ENCODE data around the gene ESRRA. TPM values are rescaled to one million over a fixed set of nuclear protein-coding genes. Genes with fewer than 3 reads are reported as not detected.

The ESRRA gene
- total and polyA plus RNA-seq, 2 of the 13 experiments (the other 11 are each of a cell fraction or from before 2014, with no cell fraction given), result 18.1 to 36.3 TPM

- POLR2A ChIA-PET, result no interaction called here
- no TSS peak for BruUV-seq (replicated peaks)
- WGBS (ENCODE audit: low lambda C conversion rate), result 71% methylated on average over 10 of the region's 18 CpGs
- TF ChIP-seq ZNF83 (CRISPR knock-in tag; IDR thresholded peaks at IDR 0.05; ENCODE audit: borderline replicate concordance) (no peak), ZNF17 (CRISPR knock-in tag; IDR thresholded peaks at IDR 0.05) (no peak), HNRNPL (IDR thresholded peaks at IDR 0.05; ENCODE audit: low read depth, low read length) (0 out of 2 replicates have a peak, but pooled peaks have one; percentile 28), ZNF615 (CRISPR knock-in tag; IDR thresholded peaks at IDR 0.05; ENCODE audit: borderline replicate concordance) (no peak), KLF13 (CRISPR knock-in tag; IDR thresholded peaks at IDR 0.05) (no peak), ZNF329 (CRISPR knock-in tag; IDR thresholded peaks at IDR 0.05; ENCODE audit: low read depth) (no peak), MTA1 (CRISPR knock-in tag; IDR thresholded peaks at IDR 0.05; ENCODE audit: borderline replicate concordance) (no peak), KAT8 (CRISPR knock-in tag; IDR thresholded peaks at IDR 0.05) (no peak)
- H3K4me2 ChIP-seq (ENCODE audit: low read depth, low read length), result no peak overlapping the region
- intact Hi-C loops (cut with micrococcal nuclease; ENCODE audit: unreplicated experiment) (no loop called here), in situ Hi-C loops (cut with HindIII; ENCODE audit: extremely low pct_ligation_motif_present, low pct_unique_long_range_greater_than_20kb) (no loop called here)
- H3K27me3 ChIP-seq (ENCODE audit: control insufficient read depth in 1 of 2, insufficient read depth in 2 of 2, low read length in 2 of 2), result peaks cover 2 to 26% of the 10 kb centered on the region in 2 experiments; a peak in 3 of 5 replicates
- H3K9me3 ChIP-seq (ENCODE audit: low read length), result no peaks in the 10 kb centered on the region
- H3K4me1 ChIP-seq (ENCODE audit: insufficient read depth, low read length), result peaks cover 45% of the 10 kb centered on the region
- H3K27ac ChIP-seq (ENCODE audit: extremely low read length, insufficient read depth, low read length), result no peak overlapping the region
- H3K9ac ChIP-seq (ENCODE audit: insufficient read depth, low read depth, low read length), result no peak overlapping the region
- H3K36me3 ChIP-seq (replicated peaks in 1 of 2; ENCODE audit: control insufficient read depth in 1 of 2, insufficient read depth in 2 of 2, low read length in 2 of 2), result no peaks in the 10 kb centered on the region
- no peak overlapping the region for H3K4me3 ChIP-seq (replicated peaks in 1 of 3; ENCODE audit: insufficient read depth in 1 of 3, low read depth in 2 of 3, low read length in 3 of 3)
- no peak for FAIRE-seq
- no peak overlapping the region for H2AFZ ChIP-seq (ENCODE audit: low read length)
- no peaks in the 10 kb centered on the region for H3K79me2 ChIP-seq (ENCODE audit: insufficient read depth, low read length)
- ATAC-seq, result no peak
- CTCF ChIA-PET (ENCODE audit: low intra/inter-chr PET ratio, low total read pairs), result no interaction called here
- DNase-seq (ENCODE audit: low spot score), result no peak
- no peaks in the 10 kb centered on the region for H4K20me1 ChIP-seq (ENCODE audit: insufficient read depth, low read length)
Observed at GRCh38 chr11:64351136-64351631, 45.9 kb downstream of the ESRRA start.
